ENCODE data around the gene SSTR5. TPM values are rescaled to one million over a fixed set of nuclear protein-coding genes. Genes with fewer than 3 reads are reported as not detected.

SSTR5 gene
- total and polyA plus RNA-seq, 2 of the 4 experiments (the other 2 are of a cell fraction) = not detected

GRCh38 chr16:1044460-1045309 is 27.9 kb upstream of the SSTR5 start:
- Histone ChIP-seq H4K91ac (ENCODE audit: insufficient read depth, low read depth, low read length) (no peak overlapping the region), H3K27me3 (ENCODE audit: control insufficient read depth, insufficient read depth, low read length) (peaks cover 32% of the 10 kb centered on the region), H3K4ac (ENCODE audit: low read depth, low read length) (no peak overlapping the region), H2BK15ac (ENCODE audit: low read depth, low read length) (no peak overlapping the region), H2BK5ac (ENCODE audit: low read depth, low read length, poor library complexity, severe bottlenecking) (no peak overlapping the region), H3K4me2 (ENCODE audit: low read depth, low read length) (no peak overlapping the region), H3K79me1 (ENCODE audit: low read depth in 1 of 2, low read length in 2 of 2) (no peaks in the 10 kb centered on the region), H3K27ac (ENCODE audit: insufficient read depth, low read length) (no peak overlapping the region), H2AK5ac (ENCODE audit: low read depth, low read length) (no peak overlapping the region), H3K14ac (replicated peaks; ENCODE audit: low read depth, low read length) (no peak overlapping the region), H4K5ac (ENCODE audit: low read depth, low read length) (no peak overlapping the region), H3K4me1 (ENCODE audit: control insufficient read depth, insufficient read depth, low read length) (no peaks in the 10 kb centered on the region), H3K23ac (ENCODE audit: low read depth, low read length) (no peak overlapping the region), H4K8ac (ENCODE audit: low read depth in 2 of 2, low read length in 2 of 2) (no peak overlapping the region), H3K36me3 (ENCODE audit: control insufficient read depth, insufficient read depth, low read length) (no peaks in the 10 kb centered on the region), H4K20me1 (ENCODE audit: insufficient read depth, low read length) (no peaks in the 10 kb centered on the region), H3K18ac (ENCODE audit: low read depth, low read length) (no peak overlapping the region), H3K9me3 (ENCODE audit: control insufficient read depth, insufficient read depth, low read length) (no peaks in the 10 kb centered on the region), H2AFZ (replicated peaks; ENCODE audit: low read length, poor library complexity) (no peak overlapping the region), H3K56ac (ENCODE audit: extremely low read depth, insufficient read depth, low read length) (no peak overlapping the region), H2BK120ac (ENCODE audit: low read depth, low read length) (no peak overlapping the region), H3K4me3 (ENCODE audit: insufficient read depth, low read depth, low read length) (no peak overlapping the region), H3K9me1 (ENCODE audit: insufficient read depth, low read length) (no peaks in the 10 kb centered on the region), H3K9ac (ENCODE audit: low read depth, low read length) (no peak overlapping the region), H2BK20ac (ENCODE audit: low read depth, low read length) (no peak overlapping the region), H2AK9ac (replicated peaks; ENCODE audit: low read depth, low read length, poor library complexity) (no peak overlapping the region)
- in situ Hi-C loops (cut with MboI; ENCODE audit: low sequenced_read_pairs) = no loop called here
- intact Hi-C loops (cut with micrococcal nuclease) = no loop called here
- DNase-seq = no peak
- ChIA-PET CTCF (no interaction called here), POLR2A (ENCODE audit: unreplicated experiment) (no interaction called here)
- TF ChIP-seq POLR2A (IDR thresholded peaks at IDR 0.05; ENCODE audit: low read depth, low read length) (no peak), RFX5 (IDR thresholded peaks at IDR 0.05; ENCODE audit: low read depth, low read length) (no peak), SMC3 (IDR thresholded peaks at IDR 0.05; ENCODE audit: low read depth, low read length) (no peak), RCOR1 (IDR thresholded peaks at IDR 0.05; ENCODE audit: insufficient replicate concordance, low read length) (no peak), MAFK (IDR thresholded peaks at IDR 0.05; ENCODE audit: low read depth, low read length) (no peak), FOS (IDR thresholded peaks at IDR 0.05; ENCODE audit: low read depth, low read length) (no peak)
- TF ChIP-seq, protein P1, sequence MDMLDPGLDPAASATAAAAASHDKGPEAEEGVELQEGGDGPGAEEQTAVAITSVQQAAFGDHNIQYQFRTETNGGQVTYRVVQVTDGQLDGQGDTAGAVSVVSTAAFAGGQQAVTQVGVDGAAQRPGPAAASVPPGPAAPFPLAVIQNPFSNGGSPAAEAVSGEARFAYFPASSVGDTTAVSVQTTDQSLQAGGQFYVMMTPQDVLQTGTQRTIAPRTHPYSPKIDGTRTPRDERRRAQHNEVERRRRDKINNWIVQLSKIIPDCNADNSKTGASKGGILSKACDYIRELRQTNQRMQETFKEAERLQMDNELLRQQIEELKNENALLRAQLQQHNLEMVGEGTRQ (IDR thresholded peaks at IDR 0.05; ENCODE audit: low read depth, low read length) = no peak
- TF ChIP-seq, protein P2, sequence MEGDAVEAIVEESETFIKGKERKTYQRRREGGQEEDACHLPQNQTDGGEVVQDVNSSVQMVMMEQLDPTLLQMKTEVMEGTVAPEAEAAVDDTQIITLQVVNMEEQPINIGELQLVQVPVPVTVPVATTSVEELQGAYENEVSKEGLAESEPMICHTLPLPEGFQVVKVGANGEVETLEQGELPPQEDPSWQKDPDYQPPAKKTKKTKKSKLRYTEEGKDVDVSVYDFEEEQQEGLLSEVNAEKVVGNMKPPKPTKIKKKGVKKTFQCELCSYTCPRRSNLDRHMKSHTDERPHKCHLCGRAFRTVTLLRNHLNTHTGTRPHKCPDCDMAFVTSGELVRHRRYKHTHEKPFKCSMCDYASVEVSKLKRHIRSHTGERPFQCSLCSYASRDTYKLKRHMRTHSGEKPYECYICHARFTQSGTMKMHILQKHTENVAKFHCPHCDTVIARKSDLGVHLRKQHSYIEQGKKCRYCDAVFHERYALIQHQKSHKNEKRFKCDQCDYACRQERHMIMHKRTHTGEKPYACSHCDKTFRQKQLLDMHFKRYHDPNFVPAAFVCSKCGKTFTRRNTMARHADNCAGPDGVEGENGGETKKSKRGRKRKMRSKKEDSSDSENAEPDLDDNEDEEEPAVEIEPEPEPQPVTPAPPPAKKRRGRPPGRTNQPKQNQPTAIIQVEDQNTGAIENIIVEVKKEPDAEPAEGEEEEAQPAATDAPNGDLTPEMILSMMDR (conservative IDR thresholded peaks at IDR 0.05; ENCODE audit: low read depth, low read length) = no peak
- no peak for ATAC-seq (ENCODE audit: low read depth)
- 68% methylated on average over 18 of the region's 43 CpGs; no CpG with 5 or more reads in 1 of the 2 experiments for WGBS, 2 experiments (ENCODE audit: extremely low coverage in 2 of 2, insufficient read length in 1 of 2)
- dilution Hi-C loops (cut with HindIII; ENCODE audit: low sequenced_read_pairs, unreplicated experiment) = no loop called here
- BruUV-seq (replicated peaks) = no TSS peak

Measured in IMR-90 (cell line).